NT2/D1 (cell line): ENCODE data around the gene GALNT14.

Experiments used
- DNase-seq: peaks from one replicate; pipeline ENCODE4 v3.0.0-alpha.2; 2011; ENCODE audit warnings: low read depth, low spot score
- H3K27me3 ChIP-seq: 2 replicates; pipeline ENCODE4 v1.6.0; 2011; ENCODE audit warnings: mild to moderate bottlenecking; ENCODE audit not compliant: insufficient read length, insufficient read depth
- H3K36me3 ChIP-seq: 2 replicates; pipeline ENCODE4 v1.6.1; 2011; ENCODE audit warnings: mild to moderate bottlenecking, low read length, mixed read lengths; ENCODE audit not compliant: insufficient read depth, insufficient read length
- H3K4me1 ChIP-seq: 2 replicates; pipeline ENCODE4 v1.5.1; 2011; ENCODE audit not compliant: insufficient read depth, insufficient read length
- H3K4me3 ChIP-seq: 2 replicates; pipeline ENCODE4 v1.5.1; 2011; ENCODE audit warnings: low read depth; ENCODE audit not compliant: insufficient read length
- H3K9ac ChIP-seq: 2 replicates; pipeline ENCODE4 v1.6.0; 2011; ENCODE audit warnings: low read depth; ENCODE audit not compliant: insufficient read length
- H3K9me3 ChIP-seq: 2 replicates; pipeline ENCODE4 v1.5.1; 2011; ENCODE audit warnings: mild to moderate bottlenecking, low read length; ENCODE audit not compliant: insufficient read depth
- SUZ12 ChIP-seq: IDR thresholded peaks from 2 replicates; pipeline ENCODE4 v1.6.1; 2011; ENCODE audit not compliant: insufficient read length, insufficient read depth; ENCODE audit errors: extremely low read depth
- YY1 ChIP-seq: IDR thresholded peaks from 2 replicates; pipeline ENCODE4 v1.6.1; 2011; ENCODE audit not compliant: insufficient read length, insufficient read depth
- ZNF274 ChIP-seq: IDR thresholded peaks from 2 replicates; pipeline ENCODE4 v1.6.1; 2011; ENCODE audit warnings: mild to moderate bottlenecking, low read depth, low read length

The GALNT14 gene

GRCh38 chr2:30865892-30866681 lies 272.2 kb downstream of the GALNT14 start:
- Histone ChIP-seq H3K9me3 (no peaks in the 10 kb centered on the region), H3K27me3 (no peaks in the 10 kb centered on the region), H3K4me1 (no peaks in the 10 kb centered on the region), H3K9ac (no peak overlapping the region), H3K36me3 (no peaks in the 10 kb centered on the region), H3K4me3 (no peak overlapping the region)
- TF ChIP-seq YY1 (no peak), ZNF274 (no peak), SUZ12 (no peak)
- no peak for DNase-seq

DNA sequence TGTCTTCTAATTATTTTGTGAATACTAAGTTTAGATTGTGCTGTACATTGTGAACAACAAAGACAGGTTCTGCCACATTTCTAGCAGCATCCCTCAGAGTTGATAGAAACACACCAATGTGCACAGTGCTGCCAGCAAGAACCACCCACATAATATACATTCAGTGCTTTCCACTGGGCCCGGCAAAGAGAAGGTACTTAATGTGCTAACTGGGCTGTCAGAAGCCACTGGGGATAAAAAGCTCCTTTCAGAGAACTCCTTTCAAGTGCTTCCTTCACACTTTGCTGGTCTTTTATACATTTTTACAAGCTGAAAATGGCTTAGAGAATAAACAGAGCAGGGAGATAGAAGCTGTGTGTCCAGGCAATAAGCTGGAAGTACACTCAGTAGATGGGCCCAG lies 273.0 kb downstream of the GALNT14 start:
- DNase-seq, result no peak
- H3K36me3 ChIP-seq, result no peaks in the 10 kb centered on the region
- H3K27me3 ChIP-seq, result no peaks in the 10 kb centered on the region
- H3K9me3 ChIP-seq, result no peaks in the 10 kb centered on the region
- no peaks in the 10 kb centered on the region for H3K4me1 ChIP-seq
- H3K4me3 ChIP-seq, result no peak overlapping the region
- no peak overlapping the region for H3K9ac ChIP-seq
- TF ChIP-seq SUZ12 (no peak), ZNF274 (no peak), YY1 (no peak)

DNA sequence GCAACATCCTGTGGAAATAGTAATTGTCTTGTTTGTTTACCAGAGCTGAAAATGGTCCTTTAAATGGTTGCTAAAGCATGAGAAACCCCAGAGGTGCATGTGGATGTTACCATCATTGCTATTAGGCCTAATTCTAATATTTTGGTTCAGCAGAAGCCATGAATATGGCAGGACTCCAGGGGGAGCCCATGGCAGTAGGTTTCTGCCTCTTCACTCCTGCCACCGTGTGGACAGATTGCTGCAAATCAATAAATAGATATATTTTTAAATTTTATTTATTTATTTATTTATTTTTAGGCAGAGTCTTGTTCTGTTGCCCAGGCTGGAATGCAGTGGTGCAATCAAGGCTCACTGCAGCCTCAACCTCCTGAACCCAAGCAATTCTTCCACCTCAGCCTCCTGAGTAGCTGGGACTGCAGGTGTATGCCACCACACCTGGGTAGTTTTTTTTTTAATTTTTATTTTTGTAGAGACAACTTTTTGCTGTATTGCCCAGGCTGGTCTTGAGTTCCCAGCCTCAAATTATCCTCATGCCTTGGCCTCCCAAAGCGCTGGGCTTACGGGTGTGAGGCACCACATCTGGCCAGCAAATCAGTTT lies 276.1 kb downstream of the GALNT14 start:
- H3K4me1 ChIP-seq, result no peaks in the 10 kb centered on the region
- H3K4me3 ChIP-seq, result no peak overlapping the region
- no peaks in the 10 kb centered on the region for H3K36me3 ChIP-seq
- H3K9me3 ChIP-seq, result no peaks in the 10 kb centered on the region
- H3K27me3 ChIP-seq, result no peaks in the 10 kb centered on the region
- H3K9ac ChIP-seq, result no peak overlapping the region
- no peak for TF ChIP-seq ZNF274
- no peak for TF ChIP-seq YY1
- no peak for TF ChIP-seq SUZ12
- peak; percentile 65 for DNase-seq

- Histone ChIP-seq H3K27me3 (no peaks in the 10 kb centered on the region), H3K4me3 (no peak overlapping the region), H3K36me3 (no peaks in the 10 kb centered on the region), H3K9me3 (no peaks in the 10 kb centered on the region), H3K4me1 (no peaks in the 10 kb centered on the region), H3K9ac (no peak overlapping the region)
- TF ChIP-seq YY1 (no peak), SUZ12 (no peak), ZNF274 (no peak)
- no peak for DNase-seq
Measured at GRCh38 chr2:30860726-30861125, 277.5 kb downstream of the GALNT14 start.
